HG03565 (cell line): ENCODE data around the gene SULT1C3.
A peak's percentile ranks its signal among the peaks of the same experiment; 100 is the strongest.

ENCODE experiments used
- ATAC-seq: cut with Tn5 transposase; IDR thresholded peaks from one replicate; pipeline ENCODE4 v1.9.1; 2021; ENCODE audit warnings: mild to moderate bottlenecking, moderate library complexity; ENCODE audit not compliant: unreplicated experiment

The SULT1C3 gene

DNA sequence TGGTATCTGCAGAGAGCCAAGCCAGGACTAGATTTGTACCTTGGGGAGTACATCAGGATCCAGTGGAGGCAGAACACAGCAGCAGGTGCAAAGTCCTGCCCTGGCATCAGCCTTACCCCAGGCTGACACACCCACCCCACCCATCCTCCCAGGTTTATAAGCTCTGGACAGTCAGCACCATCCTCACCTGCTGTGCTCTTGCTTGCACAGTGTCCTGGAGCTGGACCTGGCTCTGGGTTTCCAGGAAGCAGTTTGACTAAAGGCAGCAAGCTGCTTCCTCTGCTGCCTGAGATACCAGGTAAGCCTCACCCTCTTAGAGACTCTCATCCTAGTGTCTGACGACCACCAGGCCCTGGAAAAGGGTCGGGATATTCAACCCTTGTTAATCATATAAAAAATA is at the start of gene SULT1C3:
TSS of gene SULT1C3 (plus strand) at position 183 of the 400 bp plus-strand sequence. CDS start 7,227 bp downstream, outside the sequence.
- no peak for ATAC-seq

DNA sequence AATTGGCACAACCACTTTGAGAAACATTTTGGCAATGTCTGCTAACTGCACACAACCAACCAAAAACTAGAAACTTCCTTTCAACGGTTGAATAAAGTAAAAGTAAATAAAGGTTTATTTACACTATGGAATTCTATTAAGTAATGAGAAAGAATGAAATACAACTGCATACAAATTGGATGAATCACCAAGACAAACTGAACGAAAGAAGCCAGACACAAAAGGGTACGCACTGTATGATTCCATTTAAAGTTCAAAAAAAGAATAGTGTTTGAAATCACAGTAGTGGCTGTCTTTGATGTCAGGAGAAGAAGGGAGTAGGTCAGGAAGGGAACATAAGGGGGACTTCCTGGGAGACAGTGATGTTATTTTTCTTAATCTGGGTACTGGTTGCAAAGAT is 46.5 kb upstream of the SULT1C3 start:
- ATAC-seq, result no peak

DNA sequence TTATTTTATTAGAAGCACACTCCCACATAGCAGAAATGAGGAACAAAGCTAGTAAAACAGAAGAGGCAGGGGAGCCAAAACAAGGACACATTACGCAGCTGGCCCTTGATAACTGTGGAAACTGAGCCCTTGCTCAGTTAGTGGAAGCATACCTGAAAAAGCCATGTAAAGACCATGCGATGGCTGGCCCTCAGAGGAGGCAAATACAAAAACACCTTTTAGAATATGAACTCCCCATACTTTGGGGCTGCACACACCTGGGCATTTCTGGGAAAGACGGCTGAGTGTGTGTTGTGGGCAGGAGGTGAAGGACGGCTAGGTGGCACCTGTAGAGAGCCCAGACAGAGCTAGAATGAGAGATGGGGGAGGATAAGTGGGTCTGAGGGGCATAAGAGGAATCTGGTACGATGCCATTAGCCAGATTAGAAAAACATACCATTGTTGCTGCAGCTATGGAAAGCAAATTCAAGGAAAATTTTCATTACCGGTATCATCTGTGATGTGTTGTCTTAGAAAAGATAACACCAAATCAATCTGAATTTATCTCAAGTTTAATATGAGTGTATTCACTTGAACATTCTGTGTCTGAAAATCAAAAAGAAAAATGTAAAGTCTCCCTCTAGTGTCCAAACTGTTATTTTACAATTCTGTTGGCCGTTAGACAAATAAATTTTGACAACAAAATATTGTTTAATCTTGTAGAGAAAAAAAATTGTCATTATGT is 45.2 kb upstream of the SULT1C3 start:
- no peak for ATAC-seq

DNA sequence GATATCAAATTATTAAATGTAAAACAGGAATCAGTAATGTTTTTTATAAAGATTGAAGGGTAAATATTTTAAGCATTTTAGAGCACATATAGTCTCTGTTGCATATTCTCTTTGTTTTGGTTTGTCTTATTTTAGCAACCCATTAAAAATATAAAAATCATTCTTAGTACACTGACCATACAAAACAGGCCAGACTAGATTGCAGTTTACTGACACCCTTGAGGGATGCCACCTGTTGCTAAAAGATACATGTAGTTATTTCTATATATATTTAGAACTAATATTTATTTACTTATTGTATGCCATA is 44.7 kb upstream of the SULT1C3 start:
- no peak for ATAC-seq

DNA sequence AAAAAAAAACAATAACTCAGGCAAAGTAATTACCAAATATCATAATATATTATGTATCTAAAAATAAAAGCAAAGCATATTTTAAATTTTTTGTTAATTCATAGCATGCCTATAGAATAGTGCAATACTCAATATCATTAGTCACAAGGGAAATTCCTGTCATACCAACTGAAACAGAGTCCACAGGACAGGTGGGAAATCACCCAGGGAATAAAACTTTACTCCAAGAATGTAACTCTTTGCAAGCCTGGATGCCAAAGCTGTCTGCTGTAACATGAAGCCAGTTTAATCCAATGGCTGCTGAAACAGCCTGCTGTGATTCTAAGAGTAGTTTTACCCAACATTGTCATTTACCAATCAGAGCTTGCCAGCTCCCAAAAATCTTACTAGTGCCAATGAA is 40.0 kb upstream of the SULT1C3 start:
- no peak for ATAC-seq

DNA sequence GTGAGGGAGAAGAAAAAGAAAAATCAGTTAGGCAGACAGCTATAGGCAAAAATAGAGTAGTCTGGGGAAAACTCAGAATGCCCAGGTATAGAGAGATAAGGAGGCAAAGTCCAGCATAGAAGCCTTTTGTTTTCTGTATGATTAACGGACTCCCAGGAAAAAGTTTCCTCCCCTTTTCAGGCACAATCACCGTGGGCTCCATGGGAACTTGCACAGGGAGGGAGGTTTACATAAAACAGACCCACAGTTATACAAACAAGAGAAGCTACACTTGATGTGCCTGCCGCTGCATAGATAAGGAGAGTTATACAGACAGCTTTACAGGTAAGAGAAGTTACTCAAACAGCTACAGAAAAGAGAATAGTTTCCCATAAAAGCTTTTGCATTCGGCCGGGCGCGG is 39.2 kb upstream of the SULT1C3 start:
- ATAC-seq, result no peak

DNA sequence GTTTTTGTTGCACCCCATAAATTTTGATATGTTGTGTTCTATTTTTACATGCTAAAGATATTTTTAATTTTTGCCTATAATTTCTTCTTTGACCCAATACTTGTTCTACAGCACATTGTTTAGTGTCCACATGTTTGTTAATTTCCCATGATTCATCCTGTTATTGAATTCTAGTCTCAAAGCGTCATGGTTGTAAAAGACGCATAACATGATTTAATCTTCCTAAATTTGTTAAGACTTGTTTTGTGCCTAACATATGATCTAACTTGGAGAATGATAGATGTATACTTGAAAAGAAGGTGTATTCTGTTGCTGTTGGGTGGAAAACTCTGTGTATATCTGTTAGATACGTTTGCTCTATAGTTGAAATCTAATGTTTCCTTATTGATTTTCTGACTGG is 27.1 kb upstream of the SULT1C3 start:
- ATAC-seq, result no peak

DNA sequence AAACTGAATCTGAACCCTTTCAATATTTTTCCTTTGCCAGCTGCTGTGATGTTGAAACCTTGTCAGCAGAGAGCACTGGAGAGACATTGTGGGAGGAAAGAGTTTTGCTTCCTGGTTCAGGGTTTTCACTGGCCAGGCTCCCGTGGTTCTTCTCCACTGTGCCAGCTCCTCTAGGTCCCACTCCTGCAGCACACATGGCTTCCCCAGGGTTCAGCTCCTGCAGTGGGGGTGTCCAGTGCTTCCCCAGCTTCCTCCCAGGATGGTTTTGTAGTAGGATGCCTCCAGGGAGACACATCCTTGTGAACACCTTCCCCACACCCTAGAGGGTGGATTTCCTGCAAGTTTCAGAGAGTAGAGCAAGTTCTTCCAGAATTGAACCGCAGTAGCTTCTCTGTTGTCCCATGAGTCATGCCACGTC is 24.0 kb upstream of the SULT1C3 start:
- ATAC-seq, result peak; percentile 60

DNA sequence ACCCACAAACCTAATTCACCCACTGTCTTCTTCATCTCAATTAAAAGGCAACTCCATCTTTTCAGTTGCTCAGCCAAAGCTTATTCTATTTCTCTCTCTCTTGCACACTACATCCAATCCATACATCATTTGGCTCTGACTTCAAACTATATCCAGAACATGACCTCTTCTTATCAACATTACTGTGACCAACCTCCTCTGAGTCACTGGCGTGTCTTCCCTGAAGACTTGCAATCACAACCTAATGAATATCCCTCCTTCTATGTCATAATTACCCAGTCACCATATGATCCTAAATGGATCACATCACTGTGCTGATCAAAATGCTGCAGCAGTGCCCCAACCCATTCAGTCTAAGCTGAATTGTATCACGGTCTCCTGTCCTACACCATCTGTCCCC is 22.6 kb upstream of the SULT1C3 start:
- ATAC-seq, result no peak

DNA sequence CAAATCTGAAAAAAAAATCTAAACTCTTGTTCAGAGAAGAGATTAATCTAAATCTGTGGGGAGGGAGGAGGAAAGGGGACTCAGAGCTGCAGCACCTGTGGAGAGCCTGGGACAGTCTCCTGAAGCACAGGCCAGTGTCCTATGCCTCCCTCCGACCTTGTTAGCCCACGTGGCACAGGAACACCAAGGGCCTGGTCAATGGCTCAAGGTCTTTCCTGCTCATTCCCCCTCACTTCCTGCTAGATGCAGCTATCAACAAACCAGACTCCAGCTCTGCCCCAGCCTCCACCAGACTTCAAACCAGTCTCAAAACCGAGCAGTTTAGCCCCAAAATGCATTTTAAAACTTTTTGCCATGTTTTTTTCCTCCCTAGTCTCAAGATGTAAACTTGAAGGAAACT is 20.1 kb upstream of the SULT1C3 start:
- no peak for ATAC-seq

DNA sequence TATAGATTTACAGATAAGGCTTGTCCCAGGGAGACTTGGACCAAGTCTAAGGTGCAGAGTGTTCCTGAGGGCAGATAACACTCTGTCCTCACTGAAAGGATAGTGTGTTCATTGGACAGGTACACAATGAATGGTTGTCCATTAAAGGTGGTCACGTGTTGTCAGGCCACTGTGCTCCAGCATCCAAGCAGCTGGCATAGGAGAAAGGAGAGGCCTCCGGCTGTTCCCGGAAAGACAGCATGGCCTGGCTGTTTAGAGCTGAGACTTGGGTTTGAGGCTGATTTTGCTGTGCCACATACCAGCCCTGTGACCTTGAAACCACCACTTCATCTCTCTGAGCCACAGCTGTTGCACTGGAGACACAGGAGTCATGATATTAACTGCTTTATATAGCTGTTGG is 19.6 kb upstream of the SULT1C3 start:
- no peak for ATAC-seq

DNA sequence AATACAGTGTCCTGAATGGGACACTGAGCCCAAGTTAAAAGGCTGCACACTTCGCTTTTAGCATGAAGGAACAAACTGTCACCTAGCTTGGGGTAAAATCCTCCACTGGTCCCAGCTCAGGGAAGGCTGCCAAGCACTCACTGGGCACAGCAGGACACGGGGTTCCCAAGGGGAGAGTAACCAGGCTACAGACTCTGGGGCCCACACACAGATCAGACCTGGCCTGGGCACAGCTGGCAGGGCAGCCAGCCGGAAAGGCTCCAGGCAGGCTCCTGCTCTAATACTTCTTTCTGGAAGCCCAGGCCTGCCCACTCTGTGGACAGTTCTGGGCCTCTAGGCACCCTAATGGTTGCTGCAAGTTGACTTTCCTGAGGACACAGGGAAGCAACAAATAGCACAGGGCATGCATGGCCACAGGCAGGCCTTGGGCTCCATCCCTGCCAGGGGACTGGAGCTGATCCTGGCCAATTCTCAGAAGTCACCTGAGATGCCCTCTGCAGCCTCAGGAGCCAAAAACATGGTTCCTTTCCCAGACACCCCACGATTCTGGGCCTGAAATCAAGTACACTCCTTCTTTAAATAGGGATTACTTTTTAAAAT is 18.7 kb upstream of the SULT1C3 start:
- ATAC-seq, result no peak

DNA sequence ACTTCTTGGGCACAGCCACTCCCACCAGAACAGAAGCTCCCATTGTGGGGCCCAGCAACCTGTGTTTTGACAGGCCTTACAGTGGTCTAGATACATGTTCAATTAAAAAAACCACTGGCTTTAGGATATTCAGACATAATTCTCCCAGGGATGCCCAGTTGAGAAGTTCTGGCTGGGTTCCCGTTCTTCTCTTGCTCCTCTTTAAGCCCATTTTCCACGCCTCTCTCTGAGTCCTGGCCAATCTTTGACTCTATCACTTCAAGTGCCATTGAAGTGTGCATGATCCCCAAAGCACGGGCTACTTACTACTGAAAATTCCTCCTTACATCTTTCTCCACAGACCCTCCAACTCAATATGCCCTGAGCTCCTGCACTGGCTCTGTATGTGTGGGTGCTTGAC is 17.5 kb upstream of the SULT1C3 start:
- ATAC-seq, result no peak

DNA sequence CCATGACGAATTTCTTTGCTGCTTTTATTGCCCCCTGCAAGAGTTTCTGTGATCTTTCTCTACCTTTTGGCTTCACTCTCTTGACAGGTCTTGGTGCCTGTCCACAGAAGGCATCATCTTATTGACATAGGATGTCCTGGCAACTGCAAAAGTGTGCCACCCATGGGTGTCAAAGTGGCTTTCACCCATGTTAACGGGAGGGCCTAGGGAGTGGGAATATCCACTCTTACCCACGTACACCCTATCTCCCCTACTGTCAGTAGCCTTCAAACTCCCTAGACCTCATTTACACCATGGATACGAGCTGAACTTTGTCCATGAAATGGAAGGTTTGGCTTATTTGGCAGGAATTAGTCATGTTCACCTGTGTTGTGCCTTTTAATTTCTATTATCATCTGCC is 16.2 kb upstream of the SULT1C3 start:
- no peak for ATAC-seq

DNA sequence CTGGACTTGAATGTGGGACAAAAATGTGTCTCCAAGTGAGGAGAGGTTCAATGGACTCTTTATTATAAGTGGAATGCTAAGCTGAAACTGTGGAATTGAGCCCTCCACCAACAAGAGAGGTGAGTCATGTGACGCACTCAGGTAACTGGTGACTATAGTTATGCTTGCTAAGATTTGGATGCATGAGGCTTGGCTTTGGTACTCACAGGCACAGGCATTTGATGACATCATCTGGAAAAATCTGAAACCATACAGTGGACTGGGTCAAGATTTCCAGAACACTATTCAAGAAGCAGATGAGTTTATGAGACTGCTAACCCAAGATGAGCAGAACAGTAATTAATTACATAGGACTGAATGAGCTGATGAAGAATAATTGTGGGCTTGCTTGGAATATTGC is 15.7 kb upstream of the SULT1C3 start:
- no peak for ATAC-seq

DNA sequence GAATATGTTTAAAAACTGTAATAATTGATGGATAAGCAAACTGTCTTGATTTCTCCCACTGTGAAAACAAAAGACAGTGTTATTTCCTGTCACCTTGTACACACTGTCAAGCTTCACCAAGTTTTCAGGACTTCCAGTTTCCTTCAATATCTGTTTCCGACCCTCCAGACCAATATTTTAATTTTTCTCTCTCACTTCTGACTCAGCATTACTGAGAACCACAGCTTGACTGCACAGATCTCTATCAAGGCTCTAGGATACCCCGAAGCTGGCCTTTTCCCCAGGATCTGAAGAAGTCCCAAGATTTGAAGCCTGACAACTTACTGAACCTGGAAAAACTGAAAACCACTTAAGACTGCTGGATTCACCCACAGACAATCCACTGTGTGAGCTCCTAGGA is 13.2 kb upstream of the SULT1C3 start:
- no peak for ATAC-seq

DNA sequence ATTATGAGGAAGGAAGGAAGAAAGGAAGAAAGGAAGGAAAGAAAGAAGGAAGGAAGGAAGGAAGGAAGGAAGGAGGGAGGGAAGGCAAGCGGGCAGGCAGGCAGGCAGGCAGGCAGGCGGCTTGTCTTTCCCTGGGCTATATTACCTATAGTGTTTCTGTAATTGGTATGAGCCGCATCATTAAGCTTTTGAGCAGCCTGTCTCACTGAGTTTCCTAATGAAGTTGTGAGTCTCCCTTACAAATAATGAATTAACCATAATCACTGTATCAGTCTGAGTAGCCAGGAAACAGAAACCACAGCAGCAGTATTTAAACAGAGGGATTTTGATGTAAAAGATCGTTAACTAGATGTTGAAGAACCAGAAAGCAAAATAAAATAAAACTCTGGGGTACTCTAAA is 11.8 kb upstream of the SULT1C3 start:
- ATAC-seq, result no peak

DNA sequence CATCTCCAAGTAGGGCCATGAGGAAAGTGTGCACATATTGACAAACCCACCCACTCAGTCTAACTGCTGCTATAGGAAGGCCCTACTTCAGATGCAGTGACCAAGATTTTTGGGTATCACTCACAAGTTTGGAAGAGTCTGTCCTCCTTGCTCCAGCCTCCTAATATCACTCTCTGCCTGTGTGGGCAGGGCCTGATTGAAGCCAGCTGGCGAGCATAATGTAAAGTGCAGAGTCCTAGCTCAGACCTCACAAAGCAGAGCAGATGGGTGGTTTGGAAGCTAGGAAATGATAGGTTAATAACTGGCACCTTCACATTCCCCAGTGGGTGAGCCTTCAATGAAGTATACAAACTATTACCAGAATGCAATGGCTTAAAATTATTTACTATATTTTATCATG is 11.2 kb upstream of the SULT1C3 start:
- ATAC-seq, result no peak

DNA sequence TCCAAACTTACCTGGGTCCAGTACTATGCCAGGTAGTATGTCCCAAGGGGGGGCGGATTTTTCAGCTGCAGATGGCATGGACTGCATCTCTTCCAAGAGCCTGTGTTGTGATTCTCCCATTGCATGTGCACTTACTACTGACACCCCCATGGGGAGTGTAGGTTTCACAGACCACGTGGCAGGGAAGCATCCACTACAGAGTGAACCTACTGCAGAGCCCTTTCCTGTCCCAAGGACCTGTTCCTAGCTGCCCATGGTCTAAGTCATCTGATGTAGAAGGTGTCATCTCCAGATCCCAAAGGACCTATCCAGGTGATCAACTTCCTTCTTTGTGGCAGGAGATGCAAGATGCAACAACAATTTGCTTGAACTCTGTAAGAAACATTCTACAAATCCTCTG is 9.9 kb upstream of the SULT1C3 start:
- no peak for ATAC-seq

DNA sequence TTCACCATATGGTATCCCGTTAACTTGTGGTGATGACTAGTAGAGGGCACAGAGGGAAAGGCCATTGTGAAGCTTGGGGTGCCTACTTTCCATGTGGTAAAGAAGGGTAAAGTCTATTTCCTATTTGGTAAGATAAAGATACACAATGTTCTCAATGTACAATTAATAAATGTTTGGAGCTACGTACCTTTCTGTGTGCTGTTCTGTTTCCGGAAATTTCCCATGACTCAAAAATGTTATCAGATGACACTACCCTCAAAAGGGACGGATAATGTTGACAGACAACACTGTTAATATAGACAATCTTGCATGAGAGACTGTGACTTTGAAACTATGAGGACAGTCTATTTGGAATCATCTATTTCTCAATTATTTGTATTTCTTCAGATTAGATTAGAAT is 4.2 kb upstream of the SULT1C3 start:
- ATAC-seq, result no peak

DNA sequence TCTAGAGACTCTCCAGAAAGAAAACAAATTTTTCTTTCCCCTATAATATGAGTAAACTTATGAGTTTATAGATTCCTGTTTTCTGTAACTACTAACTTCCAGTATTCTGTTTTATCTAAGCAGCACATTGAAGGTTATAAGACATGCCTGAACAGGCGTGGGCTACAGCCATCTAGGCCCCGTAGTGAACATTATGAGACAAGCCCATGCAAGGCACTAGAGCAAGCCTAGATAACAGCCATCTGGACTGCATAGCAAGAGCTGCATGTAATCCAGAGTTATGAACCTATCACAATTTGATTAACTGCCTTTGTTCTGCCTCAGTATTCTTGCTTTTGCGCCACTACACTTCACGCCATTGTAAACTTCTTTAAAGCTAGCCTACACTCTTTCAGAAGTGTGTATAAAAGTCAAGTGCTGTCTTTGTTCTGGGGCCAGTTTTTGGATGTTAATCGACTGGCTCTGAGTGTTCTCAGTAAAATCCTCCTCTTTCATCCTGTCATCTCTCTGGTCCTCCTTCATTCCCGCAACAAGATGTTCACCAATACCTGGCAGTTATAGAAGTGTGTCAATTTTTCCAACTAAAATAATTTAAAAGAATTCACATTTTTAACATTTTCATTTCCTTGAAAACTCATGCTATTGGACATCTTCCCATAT is 3.0 kb upstream of the SULT1C3 start:
- ATAC-seq, result no peak

DNA sequence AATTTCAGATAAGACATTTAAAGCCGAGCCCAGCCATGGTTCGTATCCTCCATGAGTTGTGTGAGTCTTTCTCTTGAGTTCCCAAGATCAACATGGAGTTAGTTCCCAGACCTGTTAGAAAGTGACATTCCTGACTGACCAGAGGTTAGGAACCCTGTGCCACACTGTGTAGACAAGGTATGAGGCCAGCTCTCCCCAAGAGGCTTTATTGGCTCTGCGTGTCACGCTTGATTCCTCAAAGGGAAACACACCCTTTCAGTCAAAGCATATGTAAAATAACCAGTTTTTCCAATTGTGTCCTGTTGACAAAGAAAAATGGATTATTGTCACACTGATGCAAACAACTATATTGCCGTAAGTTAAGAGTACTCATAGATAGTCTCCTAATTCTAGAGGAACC is 1.2 kb downstream of the SULT1C3 start:
- ATAC-seq, result no peak

DNA sequence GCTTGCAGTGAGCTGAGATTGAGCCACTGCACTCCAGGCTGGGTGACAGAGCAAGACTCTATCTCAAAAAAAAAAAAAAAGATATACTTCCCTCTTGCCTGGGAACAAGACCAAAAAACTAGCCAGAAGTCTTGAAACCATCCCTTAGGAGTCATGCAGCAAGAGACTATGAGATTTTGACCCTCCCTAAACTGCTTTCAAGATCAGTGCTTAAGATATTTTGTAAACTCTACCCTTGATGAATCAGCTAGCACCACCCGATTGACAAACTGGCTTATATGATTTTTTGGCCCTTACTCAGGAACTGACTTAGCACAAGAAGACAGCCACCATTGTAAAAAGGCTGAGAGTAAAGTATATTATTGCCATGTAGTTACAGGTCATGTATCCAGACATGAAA is 3.8 kb downstream of the SULT1C3 start:
- no peak for ATAC-seq
